Measurements from ENCODE around the gene PKN3.

Gene PKN3

GRCh38 chr9:128764361-128764760, 62.1 kb downstream of the PKN3 start:
- Histone ChIP-seq H3K9me3 (no peaks in the 10 kb centered on the region), H3K4me2 (no peak overlapping the region), H3K4me3 (no peak overlapping the region), H3K36me3 (peaks cover 8% of the 10 kb centered on the region; the same call in 1 of the 2 replicates), H3K4me1 (no peaks in the 10 kb centered on the region), H3K9ac (no peak overlapping the region), H3K27ac (no peak overlapping the region), H4K20me1 (no peaks in the 10 kb centered on the region; the same call in 1 of the 2 replicates), H3K27me3 (no peaks in the 10 kb centered on the region)
- TF ChIP-seq Cebpa-rat (IDR thresholded peaks at IDR 0.05): no peak

- Histone ChIP-seq H3K27me3 (no peaks in the 10 kb centered on the region), H3K9me3 (no peaks in the 10 kb centered on the region), H4K20me1 (peaks cover 9% of the 10 kb centered on the region; the same call in 1 of the 2 replicates), H3K4me1 (peaks cover 8% of the 10 kb centered on the region), H3K4me3 (no peak overlapping the region), H3K9ac (no peak overlapping the region), H3K36me3 (peaks cover 8% of the 10 kb centered on the region; the same call in 1 of the 2 replicates), H3K27ac (no peak overlapping the region), H3K4me2 (no peak overlapping the region)
- TF ChIP-seq Cebpa-rat (IDR thresholded peaks at IDR 0.05): no peak
Measured at GRCh38 chr9:128765499-128765898, 63.2 kb downstream of the PKN3 start.

- H3K4me1 ChIP-seq: peaks cover 26% of the 10 kb centered on the region
- H3K9me3 ChIP-seq: no peaks in the 10 kb centered on the region
- H3K27me3 ChIP-seq: no peaks in the 10 kb centered on the region
- peaks cover 8% of the 10 kb centered on the region; the same call in 1 of the 2 replicates for H3K36me3 ChIP-seq
- no peak overlapping the region for H3K4me3 ChIP-seq
- H4K20me1 ChIP-seq: peaks cover 18% of the 10 kb centered on the region; the same call in 1 of the 2 replicates
- no peak overlapping the region for H3K9ac ChIP-seq
- no peak overlapping the region for H3K27ac ChIP-seq
- no peak overlapping the region for H3K4me2 ChIP-seq
- TF ChIP-seq Cebpa-rat (IDR thresholded peaks at IDR 0.05): no peak
Measured at GRCh38 chr9:128768606-128769005, 66.3 kb downstream of the PKN3 start.

Data from BLaER1 (cell line).